Measurements from ENCODE around the gene MOB1B. TPM values are rescaled to one million over a fixed set of nuclear protein-coding genes. Genes with fewer than 3 reads are reported as not detected.
A peak's percentile ranks its signal among the peaks of the same experiment; 100 is the strongest.

MOB1B gene
- total and polyA plus RNA-seq, 2 experiments from 2014 or later: 7.9 to 30.2 TPM

DNA sequence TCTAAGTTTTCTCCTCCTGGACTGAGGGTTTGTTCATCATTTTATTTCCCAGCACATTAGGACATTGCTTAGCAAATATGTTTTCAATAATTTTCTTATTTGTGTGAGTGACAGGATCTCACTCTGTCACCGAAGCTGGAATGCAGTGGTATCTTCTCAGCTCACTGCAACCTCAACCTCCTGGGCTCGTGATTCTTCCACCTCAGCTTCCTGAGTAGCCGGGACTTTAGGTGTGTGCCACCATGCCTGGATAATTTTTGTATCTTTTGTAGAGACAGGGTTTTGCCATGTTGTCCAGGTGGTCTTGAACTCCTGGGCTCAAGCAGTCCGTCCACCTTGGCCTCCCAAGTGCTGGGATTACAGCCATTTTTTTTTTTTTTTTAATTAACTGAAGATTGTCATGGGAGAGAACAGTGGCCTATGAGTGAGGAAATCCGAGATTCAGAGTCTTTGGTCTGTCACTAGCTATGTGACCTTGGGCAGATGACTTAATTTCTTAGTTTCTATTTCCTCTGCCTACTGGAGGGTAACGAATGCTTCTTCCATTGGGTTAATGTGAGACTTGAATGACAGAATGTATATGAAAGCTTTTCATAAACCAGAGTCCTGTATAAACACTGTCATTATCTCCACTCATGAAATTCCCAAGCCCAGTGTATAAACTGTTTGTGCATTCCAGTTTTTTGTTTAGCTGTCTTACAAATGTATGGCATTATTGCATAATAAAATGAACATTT lies 23.9 kb downstream of the MOB1B start:
- H3K27me3 Mint-ChIP-seq (ENCODE audit: insufficient read depth, low read depth, poor library complexity): peaks cover 3% of the 10 kb centered on the region
- TF ChIP-seq JUNB (IDR thresholded peaks at IDR 0.05; ENCODE audit: unreplicated experiment) (no peak), POLR2AphosphoS5 (IDR thresholded peaks at IDR 0.05; ENCODE audit: low read depth) (no peak)
- Histone ChIP-seq H3K27me3 (ENCODE audit: insufficient read depth) (no peaks in the 10 kb centered on the region), H3K4me2 (no peak overlapping the region), H3K36me3 (ENCODE audit: insufficient read depth) (no peaks in the 10 kb centered on the region), H3K9me2 (ENCODE audit: insufficient read depth) (no peaks in the 10 kb centered on the region), H3F3A (replicated peaks; ENCODE audit: low read depth) (0 out of 2 replicates have a peak, but pooled peaks cover 3% of the 10 kb centered on the region), H4K20me1 (replicated peaks; ENCODE audit: insufficient read depth) (0 out of 2 replicates have a peak, but pooled peaks cover 1% of the 10 kb centered on the region), H3K4me3 (no peak overlapping the region), H3K27ac (ENCODE audit: low read depth) (peak overlapping the region; percentile 14; the same call in 1 of the 2 replicates), H3K4me1 (ENCODE audit: insufficient read depth) (peaks cover 55% of the 10 kb centered on the region), H3K79me2 (replicated peaks; ENCODE audit: insufficient read depth) (peaks cover 90% of the 10 kb centered on the region), H2AFZ (no peak overlapping the region)
- DNase-seq (ENCODE audit: low spot score): no peak
- H3K27ac Mint-ChIP-seq: peak overlapping the region; percentile 39; the same call in 1 of the 2 replicates
- no peak for ATAC-seq
- no peak overlapping the region for H3K4me3 Mint-ChIP-seq
- H3K4me1 Mint-ChIP-seq: peaks cover 59% of the 10 kb centered on the region
- peaks cover 17% of the 10 kb centered on the region for H3K36me3 Mint-ChIP-seq (ENCODE audit: low read depth)
- peaks cover 5% of the 10 kb centered on the region; the same call in 1 of the 3 replicates for H3K9me3 Mint-ChIP-seq

DNA sequence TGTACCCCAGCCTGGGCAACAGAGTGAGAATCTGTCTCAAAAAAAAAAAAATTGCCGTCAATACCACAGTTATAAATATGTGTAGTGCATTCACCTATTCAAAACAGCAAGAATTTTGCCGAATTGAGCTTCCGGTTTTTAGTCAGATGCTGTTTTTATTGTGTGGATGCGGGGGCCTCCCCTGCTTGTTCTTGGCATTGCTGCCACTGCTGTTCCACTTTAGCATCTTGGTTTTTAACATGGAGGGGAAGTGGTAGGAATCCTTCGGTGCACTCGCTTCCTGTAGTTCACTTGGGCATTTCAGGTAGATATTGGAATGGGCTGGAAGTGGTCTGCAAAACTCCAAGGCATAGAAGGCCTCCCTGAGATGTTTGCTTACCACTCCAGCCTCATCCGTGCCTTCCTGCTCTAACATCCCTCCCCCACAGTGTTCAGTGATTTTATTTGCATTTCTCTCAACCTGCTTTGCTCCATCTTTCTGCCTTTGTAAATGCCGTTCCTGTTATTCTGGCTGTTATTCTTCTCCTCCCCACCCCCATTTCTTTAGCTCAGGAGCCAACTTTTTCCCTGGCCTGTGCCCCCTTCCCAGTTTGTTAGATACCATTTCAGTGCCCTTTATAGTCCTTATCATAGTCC lies 25.5 kb downstream of the MOB1B start:
- H3K9me3 Mint-ChIP-seq: no peaks in the 10 kb centered on the region
- no peak overlapping the region for H3K4me3 Mint-ChIP-seq
- Histone ChIP-seq H3F3A (replicated peaks; ENCODE audit: low read depth) (0 out of 2 replicates have a peak, but pooled peaks cover 3% of the 10 kb centered on the region), H3K4me1 (ENCODE audit: insufficient read depth) (peaks cover 46% of the 10 kb centered on the region), H3K27me3 (ENCODE audit: insufficient read depth) (no peaks in the 10 kb centered on the region), H3K4me2 (peak overlapping the region; percentile 53; the same call in 1 of the 2 replicates), H4K20me1 (replicated peaks; ENCODE audit: insufficient read depth) (0 out of 2 replicates have a peak, but pooled peaks cover 3% of the 10 kb centered on the region), H2AFZ (no peak overlapping the region), H3K27ac (ENCODE audit: low read depth) (peak overlapping the region; percentile 46; the same call in 1 of the 2 replicates), H3K36me3 (ENCODE audit: insufficient read depth) (no peaks in the 10 kb centered on the region), H3K79me2 (replicated peaks; ENCODE audit: insufficient read depth) (peaks cover 93% of the 10 kb centered on the region), H3K4me3 (no peak overlapping the region), H3K9me2 (ENCODE audit: insufficient read depth) (no peaks in the 10 kb centered on the region)
- peak overlapping the region; percentile 3 for H3K27ac Mint-ChIP-seq
- peak; percentile 17 for DNase-seq (ENCODE audit: low spot score)
- peaks cover 3% of the 10 kb centered on the region for H3K27me3 Mint-ChIP-seq (ENCODE audit: insufficient read depth, low read depth, poor library complexity)
- peaks cover 11% of the 10 kb centered on the region; the same call in 2 of the 3 replicates for H3K36me3 Mint-ChIP-seq (ENCODE audit: low read depth)
- ATAC-seq: no peak; the same call in 2 of the 3 replicates
- H3K4me1 Mint-ChIP-seq: peaks cover 51% of the 10 kb centered on the region
- TF ChIP-seq NANOG (IDR thresholded peaks at IDR 0.05; ENCODE audit: borderline replicate concordance) (no peak), EZH2 (IDR thresholded peaks at IDR 0.05; ENCODE audit: low read depth, unreplicated experiment) (no peak), POLR2AphosphoS5 (IDR thresholded peaks at IDR 0.05; ENCODE audit: low read depth) (no peak), CREB1 (CRISPR knock-in tag; IDR thresholded peaks at IDR 0.05; ENCODE audit: low read depth) (no peak)
- TF ChIP-seq, protein P1, sequence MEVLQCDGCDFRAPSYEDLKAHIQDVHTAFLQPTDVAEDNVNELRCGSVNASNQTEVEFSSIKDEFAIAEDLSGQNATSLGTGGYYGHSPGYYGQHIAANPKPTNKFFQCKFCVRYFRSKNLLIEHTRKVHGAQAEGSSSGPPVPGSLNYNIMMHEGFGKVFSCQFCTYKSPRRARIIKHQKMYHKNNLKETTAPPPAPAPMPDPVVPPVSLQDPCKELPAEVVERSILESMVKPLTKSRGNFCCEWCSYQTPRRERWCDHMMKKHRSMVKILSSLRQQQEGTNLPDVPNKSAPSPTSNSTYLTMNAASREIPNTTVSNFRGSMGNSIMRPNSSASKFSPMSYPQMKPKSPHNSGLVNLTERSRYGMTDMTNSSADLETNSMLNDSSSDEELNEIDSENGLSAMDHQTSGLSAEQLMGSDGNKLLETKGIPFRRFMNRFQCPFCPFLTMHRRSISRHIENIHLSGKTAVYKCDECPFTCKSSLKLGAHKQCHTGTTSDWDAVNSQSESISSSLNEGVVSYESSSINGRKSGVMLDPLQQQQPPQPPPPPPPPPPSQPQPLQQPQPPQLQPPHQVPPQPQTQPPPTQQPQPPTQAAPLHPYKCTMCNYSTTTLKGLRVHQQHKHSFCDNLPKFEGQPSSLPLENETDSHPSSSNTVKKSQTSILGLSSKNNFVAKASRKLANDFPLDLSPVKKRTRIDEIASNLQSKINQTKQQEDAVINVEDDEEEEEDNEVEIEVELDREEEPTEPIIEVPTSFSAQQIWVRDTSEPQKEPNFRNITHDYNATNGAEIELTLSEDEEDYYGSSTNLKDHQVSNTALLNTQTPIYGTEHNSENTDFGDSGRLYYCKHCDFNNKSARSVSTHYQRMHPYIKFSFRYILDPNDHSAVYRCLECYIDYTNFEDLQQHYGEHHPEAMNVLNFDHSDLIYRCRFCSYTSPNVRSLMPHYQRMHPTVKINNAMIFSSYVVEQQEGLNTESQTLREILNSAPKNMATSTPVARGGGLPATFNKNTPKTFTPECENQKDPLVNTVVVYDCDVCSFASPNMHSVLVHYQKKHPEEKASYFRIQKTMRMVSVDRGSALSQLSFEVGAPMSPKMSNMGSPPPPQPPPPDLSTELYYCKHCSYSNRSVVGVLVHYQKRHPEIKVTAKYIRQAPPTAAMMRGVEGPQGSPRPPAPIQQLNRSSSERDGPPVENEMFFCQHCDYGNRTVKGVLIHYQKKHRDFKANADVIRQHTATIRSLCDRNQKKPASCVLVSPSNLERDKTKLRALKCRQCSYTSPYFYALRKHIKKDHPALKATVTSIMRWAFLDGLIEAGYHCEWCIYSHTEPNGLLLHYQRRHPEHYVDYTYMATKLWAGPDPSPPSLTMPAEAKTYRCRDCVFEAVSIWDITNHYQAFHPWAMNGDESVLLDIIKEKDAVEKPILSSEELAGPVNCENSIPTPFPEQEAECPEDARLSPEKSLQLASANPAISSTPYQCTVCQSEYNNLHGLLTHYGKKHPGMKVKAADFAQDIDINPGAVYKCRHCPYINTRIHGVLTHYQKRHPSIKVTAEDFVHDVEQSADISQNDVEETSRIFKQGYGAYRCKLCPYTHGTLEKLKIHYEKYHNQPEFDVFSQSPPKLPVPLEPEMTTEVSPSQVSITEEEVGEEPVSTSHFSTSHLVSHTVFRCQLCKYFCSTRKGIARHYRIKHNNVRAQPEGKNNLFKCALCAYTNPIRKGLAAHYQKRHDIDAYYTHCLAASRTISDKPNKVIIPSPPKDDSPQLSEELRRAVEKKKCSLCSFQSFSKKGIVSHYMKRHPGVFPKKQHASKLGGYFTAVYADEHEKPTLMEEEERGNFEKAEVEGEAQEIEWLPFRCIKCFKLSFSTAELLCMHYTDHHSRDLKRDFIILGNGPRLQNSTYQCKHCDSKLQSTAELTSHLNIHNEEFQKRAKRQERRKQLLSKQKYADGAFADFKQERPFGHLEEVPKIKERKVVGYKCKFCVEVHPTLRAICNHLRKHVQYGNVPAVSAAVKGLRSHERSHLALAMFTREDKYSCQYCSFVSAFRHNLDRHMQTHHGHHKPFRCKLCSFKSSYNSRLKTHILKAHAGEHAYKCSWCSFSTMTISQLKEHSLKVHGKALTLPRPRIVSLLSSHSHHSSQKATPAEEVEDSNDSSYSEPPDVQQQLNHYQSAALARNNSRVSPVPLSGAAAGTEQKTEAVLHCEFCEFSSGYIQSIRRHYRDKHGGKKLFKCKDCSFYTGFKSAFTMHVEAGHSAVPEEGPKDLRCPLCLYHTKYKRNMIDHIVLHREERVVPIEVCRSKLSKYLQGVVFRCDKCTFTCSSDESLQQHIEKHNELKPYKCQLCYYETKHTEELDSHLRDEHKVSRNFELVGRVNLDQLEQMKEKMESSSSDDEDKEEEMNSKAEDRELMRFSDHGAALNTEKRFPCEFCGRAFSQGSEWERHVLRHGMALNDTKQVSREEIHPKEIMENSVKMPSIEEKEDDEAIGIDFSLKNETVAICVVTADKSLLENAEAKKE (CRISPR knock-in tag; IDR thresholded peaks at IDR 0.05): no peak
- TF ChIP-seq, protein P2, sequence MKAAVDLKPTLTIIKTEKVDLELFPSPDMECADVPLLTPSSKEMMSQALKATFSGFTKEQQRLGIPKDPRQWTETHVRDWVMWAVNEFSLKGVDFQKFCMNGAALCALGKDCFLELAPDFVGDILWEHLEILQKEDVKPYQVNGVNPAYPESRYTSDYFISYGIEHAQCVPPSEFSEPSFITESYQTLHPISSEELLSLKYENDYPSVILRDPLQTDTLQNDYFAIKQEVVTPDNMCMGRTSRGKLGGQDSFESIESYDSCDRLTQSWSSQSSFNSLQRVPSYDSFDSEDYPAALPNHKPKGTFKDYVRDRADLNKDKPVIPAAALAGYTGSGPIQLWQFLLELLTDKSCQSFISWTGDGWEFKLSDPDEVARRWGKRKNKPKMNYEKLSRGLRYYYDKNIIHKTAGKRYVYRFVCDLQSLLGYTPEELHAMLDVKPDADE (IDR thresholded peaks at IDR 0.05): no peak
- TF ChIP-seq, protein P3, sequence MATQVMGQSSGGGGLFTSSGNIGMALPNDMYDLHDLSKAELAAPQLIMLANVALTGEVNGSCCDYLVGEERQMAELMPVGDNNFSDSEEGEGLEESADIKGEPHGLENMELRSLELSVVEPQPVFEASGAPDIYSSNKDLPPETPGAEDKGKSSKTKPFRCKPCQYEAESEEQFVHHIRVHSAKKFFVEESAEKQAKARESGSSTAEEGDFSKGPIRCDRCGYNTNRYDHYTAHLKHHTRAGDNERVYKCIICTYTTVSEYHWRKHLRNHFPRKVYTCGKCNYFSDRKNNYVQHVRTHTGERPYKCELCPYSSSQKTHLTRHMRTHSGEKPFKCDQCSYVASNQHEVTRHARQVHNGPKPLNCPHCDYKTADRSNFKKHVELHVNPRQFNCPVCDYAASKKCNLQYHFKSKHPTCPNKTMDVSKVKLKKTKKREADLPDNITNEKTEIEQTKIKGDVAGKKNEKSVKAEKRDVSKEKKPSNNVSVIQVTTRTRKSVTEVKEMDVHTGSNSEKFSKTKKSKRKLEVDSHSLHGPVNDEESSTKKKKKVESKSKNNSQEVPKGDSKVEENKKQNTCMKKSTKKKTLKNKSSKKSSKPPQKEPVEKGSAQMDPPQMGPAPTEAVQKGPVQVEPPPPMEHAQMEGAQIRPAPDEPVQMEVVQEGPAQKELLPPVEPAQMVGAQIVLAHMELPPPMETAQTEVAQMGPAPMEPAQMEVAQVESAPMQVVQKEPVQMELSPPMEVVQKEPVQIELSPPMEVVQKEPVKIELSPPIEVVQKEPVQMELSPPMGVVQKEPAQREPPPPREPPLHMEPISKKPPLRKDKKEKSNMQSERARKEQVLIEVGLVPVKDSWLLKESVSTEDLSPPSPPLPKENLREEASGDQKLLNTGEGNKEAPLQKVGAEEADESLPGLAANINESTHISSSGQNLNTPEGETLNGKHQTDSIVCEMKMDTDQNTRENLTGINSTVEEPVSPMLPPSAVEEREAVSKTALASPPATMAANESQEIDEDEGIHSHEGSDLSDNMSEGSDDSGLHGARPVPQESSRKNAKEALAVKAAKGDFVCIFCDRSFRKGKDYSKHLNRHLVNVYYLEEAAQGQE (IDR thresholded peaks at IDR 0.05; ENCODE audit: unreplicated experiment): no peak

Data from GM23338 (cell line).